ENCODE results near the gene STK17A.

The STK17A gene

GRCh38 chr7:43550427-43550826 lies 32.5 kb upstream of the STK17A start:
- ChIA-PET CTCF (interaction anchor here (1.4 kb wide), 1 partner anchor 32 kb away, joined by 4 read pairs; the partner anchor contains the start of gene STK17A), POLR2A (no interaction called here)
- no peaks in the 10 kb centered on the region for H3K36me3 ChIP-seq (ENCODE audit: control insufficient read depth in 2 of 2, insufficient read depth in 1 of 2, low read length in 2 of 2)
- no peak overlapping the region for H3K4me3 ChIP-seq (ENCODE audit: low read depth, low read length)
- H3K4me1 ChIP-seq (ENCODE audit: control insufficient read depth, insufficient read depth, low read length): no peaks in the 10 kb centered on the region
- TF ChIP-seq ZNF501 (tag by site-specific recombination; IDR thresholded peaks at IDR 0.05) (no peak), TCF7L2 (IDR thresholded peaks at IDR 0.05; ENCODE audit: borderline replicate concordance, low read depth, low read length) (no peak), SP2 (tag by site-specific recombination; IDR thresholded peaks at IDR 0.05) (no peak), ZNF654 (tag by site-specific recombination; IDR thresholded peaks at IDR 0.05; ENCODE audit: low read depth) (no peak), REPIN1 (tag by site-specific recombination; IDR thresholded peaks at IDR 0.05; ENCODE audit: low read depth) (no peak), ZNF639 (tag by site-specific recombination; IDR thresholded peaks at IDR 0.05) (no peak)
- H3K9me3 ChIP-seq (ENCODE audit: control insufficient read depth, insufficient read depth, low read depth, low read length): no peaks in the 10 kb centered on the region
- no peak overlapping the region for H3K27ac ChIP-seq (ENCODE audit: extremely low read depth, low read depth, low read length)

DNA sequence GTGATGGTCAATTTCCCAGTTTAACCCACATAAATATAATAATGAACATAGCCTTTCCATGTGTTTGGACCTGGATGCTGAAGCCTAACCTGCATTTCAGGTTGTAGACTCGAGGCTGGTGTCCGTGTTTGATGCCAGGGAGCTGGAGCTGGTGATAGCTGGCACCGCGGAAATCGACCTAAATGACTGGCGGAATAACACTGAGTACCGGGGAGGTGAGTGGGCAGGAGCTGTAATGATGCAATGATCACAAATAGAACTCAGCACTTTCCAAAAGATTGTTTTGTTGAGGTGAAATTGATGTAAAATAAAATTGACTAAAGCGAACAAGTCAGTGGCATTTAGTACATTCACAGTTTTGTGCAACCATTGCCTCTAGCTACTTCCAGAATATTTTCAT lies 30.8 kb upstream of the STK17A start:
- no peak for TF ChIP-seq ZNF239 (tag by site-specific recombination; IDR thresholded peaks at IDR 0.05)
- TF ChIP-seq, protein P1, sequence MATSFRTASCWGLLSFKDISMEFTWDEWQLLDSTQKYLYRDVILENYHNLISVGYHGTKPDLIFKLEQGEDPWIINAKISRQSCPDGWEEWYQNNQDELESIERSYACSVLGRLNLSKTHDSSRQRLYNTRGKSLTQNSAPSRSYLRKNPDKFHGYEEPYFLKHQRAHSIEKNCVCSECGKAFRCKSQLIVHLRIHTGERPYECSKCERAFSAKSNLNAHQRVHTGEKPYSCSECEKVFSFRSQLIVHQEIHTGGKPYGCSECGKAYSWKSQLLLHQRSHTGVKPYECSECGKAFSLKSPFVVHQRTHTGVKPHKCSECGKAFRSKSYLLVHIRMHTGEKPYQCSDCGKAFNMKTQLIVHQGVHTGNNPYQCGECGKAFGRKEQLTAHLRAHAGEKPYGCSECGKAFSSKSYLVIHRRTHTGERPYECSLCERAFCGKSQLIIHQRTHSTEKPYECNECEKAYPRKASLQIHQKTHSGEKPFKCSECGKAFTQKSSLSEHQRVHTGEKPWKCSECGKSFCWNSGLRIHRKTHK (tag by site-specific recombination; IDR thresholded peaks at IDR 0.05): no peak
- no peak for TF ChIP-seq ZNF639 (tag by site-specific recombination; IDR thresholded peaks at IDR 0.05)
- TF ChIP-seq, protein P2, sequence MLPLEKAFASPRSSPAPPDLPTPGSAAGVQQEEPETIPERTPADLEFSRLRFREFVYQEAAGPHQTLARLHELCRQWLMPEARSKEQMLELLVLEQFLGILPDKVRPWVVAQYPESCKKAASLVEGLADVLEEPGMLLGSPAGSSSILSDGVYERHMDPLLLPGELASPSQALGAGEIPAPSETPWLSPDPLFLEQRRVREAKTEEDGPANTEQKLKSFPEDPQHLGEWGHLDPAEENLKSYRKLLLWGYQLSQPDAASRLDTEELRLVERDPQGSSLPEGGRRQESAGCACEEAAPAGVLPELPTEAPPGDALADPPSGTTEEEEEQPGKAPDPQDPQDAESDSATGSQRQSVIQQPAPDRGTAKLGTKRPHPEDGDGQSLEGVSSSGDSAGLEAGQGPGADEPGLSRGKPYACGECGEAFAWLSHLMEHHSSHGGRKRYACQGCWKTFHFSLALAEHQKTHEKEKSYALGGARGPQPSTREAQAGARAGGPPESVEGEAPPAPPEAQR (tag by site-specific recombination; IDR thresholded peaks at IDR 0.05): no peak
- TF ChIP-seq WT1 (tag by site-specific recombination; IDR thresholded peaks at IDR 0.05): no peak
- TF ChIP-seq ZNF2 (tag by site-specific recombination; IDR thresholded peaks at IDR 0.05): no peak
- TF ChIP-seq ZNF266 (tag by site-specific recombination; IDR thresholded peaks at IDR 0.05; ENCODE audit: low read depth): no peak
- TF ChIP-seq ZNF510 (tag by site-specific recombination; IDR thresholded peaks at IDR 0.05; ENCODE audit: insufficient replicate concordance): no peak
- no peak for TF ChIP-seq TCF7L2 (IDR thresholded peaks at IDR 0.05; ENCODE audit: borderline replicate concordance, low read depth, low read length)
- no peak for TF ChIP-seq KLF9 (tag by site-specific recombination; IDR thresholded peaks at IDR 0.05; ENCODE audit: low read depth)
- TF ChIP-seq ZBTB21 (tag by site-specific recombination; IDR thresholded peaks at IDR 0.05): no peak
- no peak for TF ChIP-seq SP7 (tag by site-specific recombination; IDR thresholded peaks at IDR 0.05)
- TF ChIP-seq, protein P3, sequence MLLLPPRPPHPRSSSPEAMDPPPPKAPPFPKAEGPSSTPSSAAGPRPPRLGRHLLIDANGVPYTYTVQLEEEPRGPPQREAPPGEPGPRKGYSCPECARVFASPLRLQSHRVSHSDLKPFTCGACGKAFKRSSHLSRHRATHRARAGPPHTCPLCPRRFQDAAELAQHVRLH (tag by site-specific recombination; IDR thresholded peaks at IDR 0.05): no peak
- no peak for TF ChIP-seq ZNF473 (tag by site-specific recombination; IDR thresholded peaks at IDR 0.05)
- no peak for TF ChIP-seq ZNF133 (tag by site-specific recombination; IDR thresholded peaks at IDR 0.05)
- no peak for TF ChIP-seq ZNF335 (tag by site-specific recombination; conservative IDR thresholded peaks at IDR 0.05)
- POLR2A ChIA-PET: no interaction called here
- H3K36me3 ChIP-seq (ENCODE audit: control insufficient read depth in 2 of 2, insufficient read depth in 1 of 2, low read length in 2 of 2): no peaks in the 10 kb centered on the region
- H3K9me3 ChIP-seq (ENCODE audit: control insufficient read depth, insufficient read depth, low read depth, low read length): no peaks in the 10 kb centered on the region
- H3K4me3 ChIP-seq (ENCODE audit: low read depth, low read length): no peak overlapping the region
- H3K4me1 ChIP-seq (ENCODE audit: control insufficient read depth, insufficient read depth, low read length): no peaks in the 10 kb centered on the region
- no peak overlapping the region for H3K27ac ChIP-seq (ENCODE audit: extremely low read depth, low read depth, low read length)
- CTCF ChIA-PET: interaction anchor here (2.3 kb wide), 1 partner anchor 30 kb away, joined by 11 read pairs; the partner anchor contains the start of gene STK17A
